ENCODE data around the gene CIDEB.

The CIDEB gene

GRCh38 chr14:24323341-24323740 lies 15.6 kb upstream of the CIDEB start:
- WGBS, 2 experiments = 75 to 76% methylated on average over 3 of the region's 3 CpGs
- Histone ChIP-seq H3K36me3 (ENCODE audit: control insufficient read depth, insufficient read depth, low read length) (no peaks in the 10 kb centered on the region), H3K27me3 (ENCODE audit: control insufficient read depth, insufficient read depth, low read length, poor library complexity, severe bottlenecking) (peaks cover 13% of the 10 kb centered on the region), H3K27ac (ENCODE audit: insufficient read depth, low read depth, low read length, poor library complexity, severe bottlenecking) (no peak overlapping the region), H3K9me3 (ENCODE audit: control insufficient read depth, low read length) (no peaks in the 10 kb centered on the region), H3K4me3 (ENCODE audit: insufficient read depth, low read depth, low read length) (no peak overlapping the region), H3K4me1 (ENCODE audit: control insufficient read depth, insufficient read depth, low read length) (no peaks in the 10 kb centered on the region)

GRCh38 chr14:24322672-24323071 lies 14.9 kb upstream of the CIDEB start:
- Histone ChIP-seq H3K4me3 (ENCODE audit: insufficient read depth, low read depth, low read length) (no peak overlapping the region), H3K4me1 (ENCODE audit: control insufficient read depth, insufficient read depth, low read length) (no peaks in the 10 kb centered on the region), H3K27ac (ENCODE audit: insufficient read depth, low read depth, low read length, poor library complexity, severe bottlenecking) (no peak overlapping the region), H3K27me3 (ENCODE audit: control insufficient read depth, insufficient read depth, low read length, poor library complexity, severe bottlenecking) (peaks cover 14% of the 10 kb centered on the region), H3K9me3 (ENCODE audit: control insufficient read depth, low read length) (no peaks in the 10 kb centered on the region), H3K36me3 (ENCODE audit: control insufficient read depth, insufficient read depth, low read length) (no peaks in the 10 kb centered on the region)
- 88 to 90% methylated on average over 10 of the region's 10 CpGs for WGBS, 2 experiments

- Histone ChIP-seq H3K4me3 (ENCODE audit: insufficient read depth, low read depth, low read length) (no peak overlapping the region), H3K27me3 (ENCODE audit: control insufficient read depth, insufficient read depth, low read length, poor library complexity, severe bottlenecking) (peaks cover 14% of the 10 kb centered on the region)
Measured at GRCh38 chr14:24321212-24321975, 13.6 kb upstream of the CIDEB start.

DNA sequence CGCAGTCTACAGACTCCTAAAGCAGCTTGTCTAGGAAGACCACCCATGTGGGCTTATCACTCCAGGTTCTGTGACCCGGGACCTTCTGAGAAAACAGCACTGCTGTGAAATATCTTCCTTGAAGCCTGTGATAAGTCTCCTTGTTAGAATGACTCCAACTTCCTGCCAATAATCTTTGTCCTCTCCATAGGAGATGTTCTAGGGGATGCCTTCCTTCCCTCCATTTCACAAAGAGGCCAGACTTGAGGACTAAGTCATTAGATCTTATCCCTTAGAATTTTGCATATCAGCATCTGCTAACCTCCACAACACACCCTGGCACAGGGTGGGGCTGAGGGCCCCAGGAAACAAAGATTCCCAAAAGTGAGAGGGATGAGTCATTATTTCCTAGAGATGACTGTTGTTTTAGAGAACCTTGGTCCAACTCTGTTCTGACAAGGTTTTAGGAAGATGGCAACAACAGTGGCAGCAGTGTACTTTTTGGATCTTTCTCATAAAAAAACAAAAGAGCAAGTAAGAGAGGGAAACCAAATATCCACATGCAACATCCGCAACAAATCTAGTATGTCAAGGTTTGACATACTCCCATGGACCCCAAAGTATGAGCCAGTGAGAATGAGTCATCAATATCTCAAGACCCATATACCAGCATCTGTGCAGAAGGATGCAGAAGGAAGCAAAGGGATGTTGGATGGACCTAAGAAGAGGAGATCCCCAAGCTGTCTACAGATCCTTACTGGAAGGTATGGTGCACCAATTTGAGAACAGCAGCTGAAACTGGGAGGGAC lies 9.6 kb upstream of the CIDEB start:
- WGBS, 2 experiments = 90 to 91% methylated on average over 3 of the region's 3 CpGs
- Histone ChIP-seq H3K27ac (ENCODE audit: insufficient read depth, low read depth, low read length, poor library complexity, severe bottlenecking) (no peak overlapping the region), H3K27me3 (ENCODE audit: control insufficient read depth, insufficient read depth, low read length, poor library complexity, severe bottlenecking) (peaks cover 14% of the 10 kb centered on the region), H3K9me3 (ENCODE audit: control insufficient read depth, low read length) (no peaks in the 10 kb centered on the region), H3K4me1 (ENCODE audit: control insufficient read depth, insufficient read depth, low read length) (no peaks in the 10 kb centered on the region), H3K4me3 (ENCODE audit: insufficient read depth, low read depth, low read length) (no peak overlapping the region), H3K36me3 (ENCODE audit: control insufficient read depth, insufficient read depth, low read length) (no peaks in the 10 kb centered on the region)

More at GRCh38 chr14:24321212-24321975, 13.6 kb upstream of the CIDEB start:
- no peaks in the 10 kb centered on the region for H3K9me3 ChIP-seq (ENCODE audit: control insufficient read depth, low read length)
- no peaks in the 10 kb centered on the region for H3K4me1 ChIP-seq (ENCODE audit: control insufficient read depth, insufficient read depth, low read length)
- H3K36me3 ChIP-seq (ENCODE audit: control insufficient read depth, insufficient read depth, low read length) = no peaks in the 10 kb centered on the region
- WGBS, 2 experiments = 83 to 84% methylated on average over 13 of the region's 14 CpGs
- no peak overlapping the region for H3K27ac ChIP-seq (ENCODE audit: insufficient read depth, low read depth, low read length, poor library complexity, severe bottlenecking)

GRCh38 chr14:24316597-24316950 lies 8.8 kb upstream of the CIDEB start:
- Histone ChIP-seq H3K27ac (ENCODE audit: insufficient read depth, low read depth, low read length, poor library complexity, severe bottlenecking) (no peak overlapping the region), H3K9me3 (ENCODE audit: control insufficient read depth, low read length) (no peaks in the 10 kb centered on the region), H3K4me3 (ENCODE audit: insufficient read depth, low read depth, low read length) (no peak overlapping the region), H3K4me1 (ENCODE audit: control insufficient read depth, insufficient read depth, low read length) (no peaks in the 10 kb centered on the region), H3K27me3 (ENCODE audit: control insufficient read depth, insufficient read depth, low read length, poor library complexity, severe bottlenecking) (peaks cover 14% of the 10 kb centered on the region), H3K36me3 (ENCODE audit: control insufficient read depth, insufficient read depth, low read length) (no peaks in the 10 kb centered on the region)
- WGBS, 2 experiments = 95% methylated on average over 18 of the region's 18 CpGs

GRCh38 chr14:24315807-24316596 lies 8.2 kb upstream of the CIDEB start:
- Histone ChIP-seq H3K4me3 (ENCODE audit: insufficient read depth, low read depth, low read length) (no peak overlapping the region), H3K9me3 (ENCODE audit: control insufficient read depth, low read length) (no peaks in the 10 kb centered on the region), H3K4me1 (ENCODE audit: control insufficient read depth, insufficient read depth, low read length) (no peaks in the 10 kb centered on the region), H3K27ac (ENCODE audit: insufficient read depth, low read depth, low read length, poor library complexity, severe bottlenecking) (no peak overlapping the region), H3K27me3 (ENCODE audit: control insufficient read depth, insufficient read depth, low read length, poor library complexity, severe bottlenecking) (peaks cover 14% of the 10 kb centered on the region), H3K36me3 (ENCODE audit: control insufficient read depth, insufficient read depth, low read length) (no peaks in the 10 kb centered on the region)
- 93 to 94% methylated on average over 70 of the region's 70 CpGs for WGBS, 2 experiments

GRCh38 chr14:24315243-24315806 lies 7.5 kb upstream of the CIDEB start:
- Histone ChIP-seq H3K27ac (ENCODE audit: insufficient read depth, low read depth, low read length, poor library complexity, severe bottlenecking) (no peak overlapping the region), H3K36me3 (ENCODE audit: control insufficient read depth, insufficient read depth, low read length) (no peaks in the 10 kb centered on the region), H3K9me3 (ENCODE audit: control insufficient read depth, low read length) (no peaks in the 10 kb centered on the region), H3K4me3 (ENCODE audit: insufficient read depth, low read depth, low read length) (no peak overlapping the region), H3K4me1 (ENCODE audit: control insufficient read depth, insufficient read depth, low read length) (no peaks in the 10 kb centered on the region), H3K27me3 (ENCODE audit: control insufficient read depth, insufficient read depth, low read length, poor library complexity, severe bottlenecking) (peaks cover 11% of the 10 kb centered on the region)
- 90 to 92% methylated on average over 10 of the region's 10 CpGs for WGBS, 2 experiments

DNA sequence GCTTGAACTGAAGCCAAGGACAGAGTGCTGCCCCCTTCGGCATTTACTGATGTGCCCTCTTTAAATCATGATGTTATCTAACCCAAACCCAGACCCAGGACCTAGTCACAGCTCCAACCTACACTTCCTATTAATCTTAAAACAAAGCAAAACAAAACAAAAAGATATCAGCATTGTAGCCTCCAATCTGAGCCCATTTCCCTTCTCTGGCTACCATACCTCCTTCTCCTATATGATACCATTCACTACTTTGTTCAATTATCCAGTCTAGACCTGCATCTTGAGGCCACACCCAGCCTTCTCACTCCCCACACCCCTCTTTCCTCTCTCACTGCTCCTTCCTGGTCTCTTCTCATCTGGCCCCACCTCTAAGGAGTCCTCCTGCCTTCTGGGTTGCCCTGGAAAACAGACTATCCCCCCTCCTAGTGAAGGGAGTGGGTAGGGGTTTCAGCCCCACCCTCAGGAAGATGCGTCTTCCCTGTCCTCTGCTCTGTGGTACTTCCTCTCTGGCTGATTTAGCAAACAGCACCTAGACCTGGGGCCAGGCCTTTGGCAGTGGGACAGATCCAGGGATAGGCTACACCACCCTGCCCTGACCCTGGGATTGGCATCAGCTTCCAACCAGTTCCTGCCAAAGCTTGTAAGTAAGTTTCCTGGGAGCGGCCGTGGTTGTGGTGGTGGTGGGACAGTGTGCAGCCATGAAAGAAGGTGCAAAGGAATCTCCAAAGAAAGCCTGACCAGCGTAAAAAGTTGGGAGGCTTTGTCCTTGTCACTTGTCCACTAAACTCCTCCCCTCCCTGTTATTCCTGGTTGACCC lies 6.8 kb upstream of the CIDEB start:
- Histone ChIP-seq H3K9me3 (ENCODE audit: control insufficient read depth, low read length) (no peaks in the 10 kb centered on the region), H3K27me3 (ENCODE audit: control insufficient read depth, insufficient read depth, low read length, poor library complexity, severe bottlenecking) (peaks cover 10% of the 10 kb centered on the region), H3K4me1 (ENCODE audit: control insufficient read depth, insufficient read depth, low read length) (no peaks in the 10 kb centered on the region), H3K27ac (ENCODE audit: insufficient read depth, low read depth, low read length, poor library complexity, severe bottlenecking) (no peak overlapping the region), H3K4me3 (ENCODE audit: insufficient read depth, low read depth, low read length) (no peak overlapping the region), H3K36me3 (ENCODE audit: control insufficient read depth, insufficient read depth, low read length) (no peaks in the 10 kb centered on the region)
- WGBS, 2 experiments = 90 to 93% methylated on average over 5 of the region's 5 CpGs

- Histone ChIP-seq H3K9me3 (ENCODE audit: control insufficient read depth, low read length) (no peaks in the 10 kb centered on the region), H3K36me3 (ENCODE audit: control insufficient read depth, insufficient read depth, low read length) (no peaks in the 10 kb centered on the region), H3K27ac (ENCODE audit: insufficient read depth, low read depth, low read length, poor library complexity, severe bottlenecking) (no peak overlapping the region), H3K27me3 (ENCODE audit: control insufficient read depth, insufficient read depth, low read length, poor library complexity, severe bottlenecking) (peaks cover 5% of the 10 kb centered on the region), H3K4me1 (ENCODE audit: control insufficient read depth, insufficient read depth, low read length) (no peaks in the 10 kb centered on the region), H3K4me3 (ENCODE audit: insufficient read depth, low read depth, low read length) (no peak overlapping the region)
- WGBS, 2 experiments = 90 to 93% methylated on average over 2 of the region's 2 CpGs
Measured at GRCh38 chr14:24313913-24314312, 6.1 kb upstream of the CIDEB start.
